Naive thymus-derived CD4-positive, alpha-beta T cell (primary cell): ENCODE data around the gene GIGYF1. TPM values are rescaled to one million over a fixed set of nuclear protein-coding genes. Genes with fewer than 3 reads are reported as not detected.

Source experiments
- ATAC-seq: fragments of 150-1000 bp; cut with Tn5 transposase; 2 replicates; pipeline ENCODE4 v1.10.0; 2021; ENCODE audit warnings: mild to moderate bottlenecking, moderate library complexity
- CTCF ChIA-PET: fragments of 350-600 bp; sonication (Branson Sonifier 250); formaldehyde crosslinking; loops from one replicate; lab custom pipeline; 2021; ENCODE audit warnings: antibody characterized with exemption; lab: Charles Lee
- POLR2A ChIA-PET: fragments of 350-600 bp; sonication (Branson Sonifier 250); formaldehyde crosslinking; loops from one replicate; lab custom pipeline; 2021; ENCODE audit warnings: antibody characterized with exemption, inconsistent platforms; lab: Charles Lee
- DNase-seq, 9 donors: peaks; one replicate each; pipeline versions ENCODE4 v3.0.0 to v3.0.0-alpha.2; 2020 to 2022; ENCODE audit warnings: mixed read lengths in 1 of 9
- H3K27ac ChIP-seq: one replicate; pipeline ENCODE4 v1.7.0; 2013; ENCODE audit warnings: mild to moderate bottlenecking, low read depth, low read length, moderate library complexity
- H3K27me3 ChIP-seq, 2 donors: one replicate each; pipeline ENCODE4 v1.7.0; 2013; ENCODE audit warnings: low read length in 2 of 2, mild to moderate bottlenecking in 2 of 2, moderate library complexity in 2 of 2; ENCODE audit not compliant: control insufficient read depth in 2 of 2, insufficient read depth in 2 of 2
- H3K36me3 ChIP-seq, 3 experiments: 1 replicate in 2 of 3; 2 replicates in 1 of 3; pipeline ENCODE4 v1.7.0; 2013; ENCODE audit warnings: low read length in 3 of 3, mild to moderate bottlenecking in 3 of 3, moderate library complexity in 1 of 3; ENCODE audit not compliant: insufficient read depth in 3 of 3, control insufficient read depth in 2 of 3
- H3K4me1 ChIP-seq, 2 donors: one replicate each; pipeline ENCODE4 v1.7.0; 2013; ENCODE audit warnings: low read length in 2 of 2, mild to moderate bottlenecking in 2 of 2, moderate library complexity in 1 of 2; ENCODE audit not compliant: control insufficient read depth in 2 of 2, insufficient read depth in 2 of 2
- H3K4me3 ChIP-seq: 2 replicates; pipeline ENCODE4 v1.7.0; 2013; ENCODE audit warnings: mild to moderate bottlenecking, low read length
- H3K9me3 ChIP-seq, 3 experiments: 1 replicate in 2 of 3; 2 replicates in 1 of 3; pipeline ENCODE4 v1.7.0; 2013; ENCODE audit warnings: low read length in 3 of 3; ENCODE audit not compliant: control insufficient read depth in 2 of 3
- H3K27ac Mint-ChIP-seq, 9 donors: one replicate each; pipeline ENCODE4 v1.8.0; 2020 to 2022; ENCODE audit warnings: mixed read lengths in 9 of 9, mild to moderate bottlenecking in 8 of 9, moderate library complexity in 5 of 9, inconsistent platforms in 2 of 9
- H3K27me3 Mint-ChIP-seq, 5 donors: one replicate each; pipeline ENCODE4 v1.8.0; 2021 to 2022; ENCODE audit warnings: mixed read lengths in 5 of 5, mild to moderate bottlenecking in 1 of 5
- H3K36me3 Mint-ChIP-seq, 5 donors: one replicate each; pipeline ENCODE4 v1.8.0; 2020 to 2022; ENCODE audit warnings: mixed read lengths in 5 of 5, mild to moderate bottlenecking in 3 of 5, inconsistent platforms in 1 of 5
- H3K4me1 Mint-ChIP-seq, 7 donors: one replicate each; pipeline ENCODE4 v1.8.0; 2020 to 2022; ENCODE audit warnings: mixed read lengths in 7 of 7, mild to moderate bottlenecking in 3 of 7, inconsistent platforms in 1 of 7
- H3K4me3 Mint-ChIP-seq, 10 donors: one replicate each; pipeline ENCODE4 v1.8.0; 2020 to 2022; ENCODE audit warnings: mild to moderate bottlenecking in 10 of 10, mixed read lengths in 10 of 10, moderate library complexity in 6 of 10, inconsistent platforms in 2 of 10
- H3K9me3 Mint-ChIP-seq, 11 donors: one replicate each; pipeline ENCODE4 v1.8.0; 2020 to 2022; ENCODE audit warnings: mixed read lengths in 11 of 11, mild to moderate bottlenecking in 4 of 11, inconsistent platforms in 1 of 11, moderate library complexity in 1 of 11
- intact Hi-C, 2 donors: fragments of 100-400 bp; cut with micrococcal nuclease; formaldehyde crosslinking; loops; one replicate each; pipeline ENCODE4 v1.15.1; 2023
- polyA plus RNA-seq, 2 donors: library from polyadenylated mRNA; unstranded; fragments of 300-500 nt; fragmentation: Illumina TruSeq; gene quantifications; one replicate each; pipeline ENCODE4 v1.2.3, GENCODE V29; 2021
- total RNA-seq, 6 experiments: library from RNA in 5 of 6; stranded (reverse) in 5 of 6; gene quantifications; 1 replicate in 5 of 6; 2 replicates in 1 of 6; pipeline ENCODE4 v1.2.3 and lab custom pipeline; 2021 to 2026

GIGYF1 gene
- total and polyA plus RNA-seq, 7 experiments from 2014 or later, result 1.4 to 125 (median 84.0) TPM

- Mint-ChIP-seq H3K27me3 (peaks cover 0 to 2% (median 0%) of the 10 kb centered on the region in 5 donors), H3K4me3 (no peak overlapping the region), H3K36me3 (peaks cover 0 to 11% (median 6%) of the 10 kb centered on the region in 5 donors), H3K27ac (peak overlapping the region in 5 of 9 donors; percentile 12 to 72 (median 31)), H3K9me3 (peaks cover 0 to 3% (median 0%) of the 10 kb centered on the region in 11 donors), H3K4me1 (peaks cover 20 to 44% (median 36%) of the 10 kb centered on the region in 7 donors)
- intact Hi-C loops, result no loop called here
- H3K9me3 ChIP-seq, result no peaks in the 10 kb centered on the region
- no peaks in the 10 kb centered on the region for H3K27me3 ChIP-seq
- H3K36me3 ChIP-seq, result peaks cover 0 to 63% (median 8%) of the 10 kb centered on the region in 3 experiments
- CTCF ChIA-PET, result interaction anchor here (2.0 kb wide), 1 partner anchor 17 kb away, joined by 6 read pairs; the partner anchor contains the start of gene POP7
- peaks cover 23 to 27% of the 10 kb centered on the region in 2 donors for H3K4me1 ChIP-seq
- H3K4me3 ChIP-seq, result no peak overlapping the region
- no peak for ATAC-seq
- DNase-seq, result no peak
- H3K27ac ChIP-seq, result no peak overlapping the region
- POLR2A ChIA-PET, result interaction anchor here (0.6 to 2.1 kb wide), 5 partner anchors 8 to 259 kb away, joined by 3 to 10 read pairs (median 5); partner anchors contain the start of genes MEPCE and ZCWPW1
Observed at GRCh38 chr7:100688326-100688860, 5.7 kb downstream of the GIGYF1 start.

DNA sequence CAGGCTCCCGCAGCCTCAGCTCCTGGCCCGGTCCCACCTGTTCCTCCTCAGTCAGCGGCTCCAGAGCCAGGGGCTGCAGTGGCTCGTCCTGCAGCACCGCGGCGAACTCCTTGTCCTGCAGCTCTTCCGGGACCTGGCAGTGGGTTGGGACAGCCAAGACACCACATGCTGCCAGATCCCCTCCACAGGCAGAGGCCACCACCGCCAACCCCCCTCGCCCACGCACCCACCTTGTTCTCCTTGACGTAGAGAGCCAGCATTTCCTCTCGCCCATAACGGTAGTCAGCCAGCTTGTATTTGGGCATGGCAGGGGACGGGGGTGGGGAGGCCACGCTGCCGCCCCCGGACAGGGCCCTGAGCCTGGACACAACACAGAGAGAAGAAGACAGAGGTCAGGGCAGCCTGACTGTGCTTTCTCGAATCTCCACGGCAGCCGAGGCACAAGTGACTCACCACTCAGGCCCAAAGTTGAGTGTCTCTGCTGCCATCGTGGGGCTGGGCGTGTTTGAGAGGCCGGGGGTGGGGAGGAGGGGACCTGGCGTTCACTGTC, 6.2 kb downstream of the GIGYF1 start:
- no peaks in the 10 kb centered on the region for H3K27me3 Mint-ChIP-seq
- Histone ChIP-seq H3K4me3 (no peak overlapping the region), H3K36me3 (peaks cover 0 to 69% (median 8%) of the 10 kb centered on the region in 3 experiments), H3K27me3 (no peaks in the 10 kb centered on the region), H3K9me3 (no peaks in the 10 kb centered on the region), H3K27ac (peak overlapping the region; percentile 20), H3K4me1 (peaks cover 18 to 22% of the 10 kb centered on the region in 2 donors)
- DNase-seq (no peak), ATAC-seq (no peak)
- ChIA-PET CTCF (no interaction called here), POLR2A (interaction anchor here (0.6 to 2.1 kb wide), 4 partner anchors 8 to 259 kb away, joined by 4 to 10 read pairs (median 6); partner anchors contain the start of genes MEPCE and ZCWPW1)
- no peak overlapping the region for H3K27ac Mint-ChIP-seq
- intact Hi-C loops, result no loop called here
- no peak overlapping the region for H3K4me3 Mint-ChIP-seq
- peaks cover 16 to 39% (median 31%) of the 10 kb centered on the region in 7 donors for H3K4me1 Mint-ChIP-seq
- peaks cover 0 to 3% (median 0%) of the 10 kb centered on the region in 11 donors for H3K9me3 Mint-ChIP-seq
- H3K36me3 Mint-ChIP-seq, result peaks cover 0 to 8% (median 2%) of the 10 kb centered on the region in 5 donors

- Mint-ChIP-seq H3K9me3 (peaks cover 0 to 3% (median 0%) of the 10 kb centered on the region in 11 donors), H3K4me1 (peaks cover 10 to 33% (median 25%) of the 10 kb centered on the region in 7 donors), H3K36me3 (peaks cover 0 to 8% (median 0%) of the 10 kb centered on the region in 5 donors), H3K27me3 (no peaks in the 10 kb centered on the region), H3K4me3 (no peak overlapping the region), H3K27ac (no peak overlapping the region)
- Histone ChIP-seq H3K36me3 (peaks cover 0 to 75% (median 8%) of the 10 kb centered on the region in 3 experiments), H3K27ac (no peak overlapping the region), H3K27me3 (no peaks in the 10 kb centered on the region), H3K4me1 (peaks cover 13 to 16% of the 10 kb centered on the region in 2 donors), H3K9me3 (no peaks in the 10 kb centered on the region), H3K4me3 (no peak overlapping the region)
- intact Hi-C loops, result no loop called here
- DNase-seq (no peak), ATAC-seq (no peak)
- CTCF ChIA-PET, result no interaction called here
- POLR2A ChIA-PET, result interaction anchor here (1.8 to 2.1 kb wide), 2 partner anchors 10 to 258 kb away, joined by 5 to 10 read pairs; partner anchors contain the start of genes MEPCE and ZCWPW1
Observed at GRCh38 chr7:100687261-100687660, 6.8 kb downstream of the GIGYF1 start.

DNA sequence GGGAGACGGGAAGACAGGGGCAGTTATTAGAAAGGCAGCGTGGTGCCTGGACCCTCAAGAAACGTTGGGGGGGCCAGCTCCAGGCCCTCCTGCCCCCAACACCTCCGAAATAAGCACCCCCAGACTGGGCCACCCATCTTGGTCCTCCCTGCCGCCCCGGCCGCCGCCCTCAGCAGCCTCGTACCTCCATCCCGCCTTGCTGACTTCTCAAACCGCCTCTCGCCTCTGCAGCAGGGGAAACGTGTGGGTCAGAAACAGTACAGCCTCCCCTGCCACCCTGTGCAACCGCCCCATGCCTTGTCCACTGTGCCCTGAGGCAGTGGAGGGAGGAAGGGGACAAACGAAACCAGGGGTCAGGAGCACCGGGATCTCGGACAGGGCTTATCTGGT, 7.2 kb downstream of the GIGYF1 start:
- Mint-ChIP-seq H3K27ac (peak overlapping the region in 1 of 9 donors; percentile 32), H3K27me3 (no peaks in the 10 kb centered on the region), H3K9me3 (peaks cover 0 to 1% (median 0%) of the 10 kb centered on the region in 11 donors), H3K36me3 (peaks cover 0 to 7% (median 0%) of the 10 kb centered on the region in 5 donors), H3K4me1 (peaks cover 6 to 31% (median 20%) of the 10 kb centered on the region in 7 donors), H3K4me3 (no peak overlapping the region)
- no peak for ATAC-seq
- no peak for DNase-seq
- H3K9me3 ChIP-seq, result no peaks in the 10 kb centered on the region
- ChIA-PET POLR2A (interaction anchor here (1.8 kb wide), 1 partner anchor 258 kb away, joined by 5 read pairs; the partner anchor contains the start of genes MEPCE and ZCWPW1), CTCF (no interaction called here)
- intact Hi-C loops, result no loop called here
- H3K27ac ChIP-seq, result no peak overlapping the region
- peaks cover 0 to 79% (median 11%) of the 10 kb centered on the region in 3 experiments for H3K36me3 ChIP-seq
- H3K4me1 ChIP-seq, result peaks cover 8 to 15% of the 10 kb centered on the region in 2 donors
- no peak overlapping the region for H3K4me3 ChIP-seq
- no peaks in the 10 kb centered on the region for H3K27me3 ChIP-seq

DNA sequence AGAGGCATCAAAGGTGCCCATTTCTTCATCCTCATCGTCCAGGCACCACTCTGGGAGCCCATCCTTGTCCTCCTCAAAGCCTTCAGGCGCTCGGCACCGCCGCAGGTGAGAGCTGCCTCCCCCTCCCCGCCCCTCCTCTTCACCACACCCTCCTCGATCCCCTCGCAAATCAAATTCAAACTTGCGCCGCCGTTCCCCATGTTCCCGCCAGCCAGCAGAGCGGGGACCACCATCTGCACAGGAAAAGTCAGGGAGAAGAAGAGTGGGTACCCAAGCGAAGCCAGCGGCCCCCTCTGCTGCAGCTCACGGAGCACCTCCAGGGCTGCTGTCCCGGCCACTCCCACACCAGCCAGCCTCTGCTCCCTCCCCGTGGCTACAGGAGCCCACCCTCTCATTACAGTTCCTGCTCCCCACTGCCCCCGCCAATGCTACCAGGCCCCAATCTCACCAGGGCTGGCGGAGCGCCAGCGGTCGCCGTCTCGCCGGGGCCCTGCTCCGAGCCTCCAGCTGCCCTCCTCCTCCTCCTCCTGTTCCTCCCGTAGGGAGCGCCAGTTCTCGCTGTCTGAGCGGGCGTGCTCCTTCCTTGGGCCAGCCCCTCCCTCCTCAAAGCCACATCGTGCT, 7.7 kb downstream of the GIGYF1 start:
- ChIA-PET CTCF (no interaction called here), POLR2A (interaction anchor here (0.5 to 1.8 kb wide), 2 partner anchors 235 to 257 kb away, joined by 3 to 5 read pairs; partner anchors contain the start of genes MEPCE and ZCWPW1)
- Mint-ChIP-seq H3K4me3 (no peak overlapping the region), H3K4me1 (peaks cover 5 to 29% (median 17%) of the 10 kb centered on the region in 7 donors), H3K36me3 (peaks cover 0 to 6% (median 0%) of the 10 kb centered on the region in 5 donors), H3K27ac (peak overlapping the region in 1 of 9 donors; percentile 32), H3K27me3 (no peaks in the 10 kb centered on the region), H3K9me3 (peaks cover 0 to 1% (median 0%) of the 10 kb centered on the region in 11 donors)
- H3K9me3 ChIP-seq, result no peaks in the 10 kb centered on the region
- DNase-seq, result no peak
- no peak for ATAC-seq
- H3K27me3 ChIP-seq, result no peaks in the 10 kb centered on the region
- H3K4me3 ChIP-seq, result no peak overlapping the region
- H3K4me1 ChIP-seq, result peaks cover 7 to 15% of the 10 kb centered on the region in 2 donors
- peaks cover 0 to 84% (median 11%) of the 10 kb centered on the region in 3 experiments for H3K36me3 ChIP-seq
- intact Hi-C loops, result no loop called here
- H3K27ac ChIP-seq, result no peak overlapping the region

- Mint-ChIP-seq H3K4me3 (no peak overlapping the region), H3K27me3 (no peaks in the 10 kb centered on the region), H3K36me3 (peaks cover 0 to 6% (median 0%) of the 10 kb centered on the region in 5 donors), H3K27ac (peak overlapping the region in 3 of 9 donors; percentile 24 to 60 (median 28)), H3K4me1 (peaks cover 5 to 34% (median 22%) of the 10 kb centered on the region in 7 donors), H3K9me3 (peaks cover 0 to 1% (median 0%) of the 10 kb centered on the region in 11 donors)
- no peaks in the 10 kb centered on the region for H3K27me3 ChIP-seq
- H3K27ac ChIP-seq, result no peak overlapping the region
- no peak for DNase-seq
- peaks cover under 1 to 15% of the 10 kb centered on the region in 2 donors for H3K4me1 ChIP-seq
- H3K9me3 ChIP-seq, result no peaks in the 10 kb centered on the region
- no peak for ATAC-seq
- peaks cover 0 to 88% (median 11%) of the 10 kb centered on the region in 3 experiments for H3K36me3 ChIP-seq
- ChIA-PET CTCF (interaction anchor here (1.0 kb wide), 1 partner anchor 20 kb away, joined by 3 read pairs; the partner anchor contains the start of gene POP7), POLR2A (interaction anchor here (0.5 kb wide), 1 partner anchor 235 kb away, joined by 3 read pairs; no protein-coding TSS in a partner anchor)
- intact Hi-C loops, result no loop called here
- H3K4me3 ChIP-seq, result no peak overlapping the region
Observed at GRCh38 chr7:100685631-100686145, 8.4 kb downstream of the GIGYF1 start.
